Osteocyte (in vitro differentiated cells): ENCODE data around the gene VAT1L. TPM values are rescaled to one million over a fixed set of nuclear protein-coding genes. Genes with fewer than 3 reads are reported as not detected.

Source experiments
- DNase-seq: peaks from one replicate; pipeline ENCODE4 v3.0.0; 2021; ENCODE audit warnings: mixed read lengths; ENCODE audit not compliant: unreplicated experiment; ENCODE audit errors: extremely low spot score
- H3K27ac Mint-ChIP-seq: one replicate; pipeline ENCODE4 v1.8.0; 2021; ENCODE audit warnings: mild to moderate bottlenecking, mixed read lengths; ENCODE audit not compliant: unreplicated experiment
- H3K27me3 Mint-ChIP-seq: one replicate; pipeline ENCODE4 v1.8.0; 2021; ENCODE audit warnings: mixed read lengths; ENCODE audit not compliant: unreplicated experiment
- H3K36me3 Mint-ChIP-seq: one replicate; pipeline ENCODE4 v1.8.0; 2021; ENCODE audit warnings: mixed read lengths; ENCODE audit not compliant: unreplicated experiment
- H3K4me1 Mint-ChIP-seq: one replicate; pipeline ENCODE4 v1.8.0; 2021; ENCODE audit warnings: mixed read lengths; ENCODE audit not compliant: unreplicated experiment
- H3K4me3 Mint-ChIP-seq: one replicate; pipeline ENCODE4 v1.8.0; 2021; ENCODE audit warnings: mild to moderate bottlenecking, moderate library complexity, mixed read lengths; ENCODE audit not compliant: unreplicated experiment
- H3K9me3 Mint-ChIP-seq: one replicate; pipeline ENCODE4 v1.8.0; 2021; ENCODE audit warnings: mixed read lengths; ENCODE audit not compliant: unreplicated experiment
- CTCF ChIP-seq: fragments of 200-600 bp; sonication (generic); IDR thresholded peaks from 2 replicates; pipeline ENCODE4 v1.5.0; 2021; ENCODE audit warnings: antibody characterized with exemption, mild to moderate bottlenecking, moderate library complexity
- total RNA-seq: library from RNA; stranded (reverse); gene quantifications from 2 replicates; pipeline ENCODE4 v1.2.1, GENCODE V29; 2021

VAT1L gene
- total RNA-seq, 1 donor from 2014 or later: not detected

- no peak overlapping the region for H3K4me3 Mint-ChIP-seq
- DNase-seq: no peak
- no peak overlapping the region for H3K27ac Mint-ChIP-seq
- TF ChIP-seq CTCF: no peak
- no peaks in the 10 kb centered on the region for H3K27me3 Mint-ChIP-seq
- H3K36me3 Mint-ChIP-seq: no peaks in the 10 kb centered on the region
- H3K4me1 Mint-ChIP-seq: no peaks in the 10 kb centered on the region
- H3K9me3 Mint-ChIP-seq: no peaks in the 10 kb centered on the region
These were observed 55.0 kb downstream of the VAT1L start for GRCh38 chr16:77843405-77843804.

GRCh38 chr16:77844801-77845200, 56.4 kb downstream of the VAT1L start:
- no peak overlapping the region for H3K27ac Mint-ChIP-seq
- DNase-seq: no peak
- H3K4me3 Mint-ChIP-seq: no peak overlapping the region
- H3K36me3 Mint-ChIP-seq: no peaks in the 10 kb centered on the region
- H3K4me1 Mint-ChIP-seq: no peaks in the 10 kb centered on the region
- H3K27me3 Mint-ChIP-seq: no peaks in the 10 kb centered on the region
- H3K9me3 Mint-ChIP-seq: no peaks in the 10 kb centered on the region
- no peak for TF ChIP-seq CTCF

DNA sequence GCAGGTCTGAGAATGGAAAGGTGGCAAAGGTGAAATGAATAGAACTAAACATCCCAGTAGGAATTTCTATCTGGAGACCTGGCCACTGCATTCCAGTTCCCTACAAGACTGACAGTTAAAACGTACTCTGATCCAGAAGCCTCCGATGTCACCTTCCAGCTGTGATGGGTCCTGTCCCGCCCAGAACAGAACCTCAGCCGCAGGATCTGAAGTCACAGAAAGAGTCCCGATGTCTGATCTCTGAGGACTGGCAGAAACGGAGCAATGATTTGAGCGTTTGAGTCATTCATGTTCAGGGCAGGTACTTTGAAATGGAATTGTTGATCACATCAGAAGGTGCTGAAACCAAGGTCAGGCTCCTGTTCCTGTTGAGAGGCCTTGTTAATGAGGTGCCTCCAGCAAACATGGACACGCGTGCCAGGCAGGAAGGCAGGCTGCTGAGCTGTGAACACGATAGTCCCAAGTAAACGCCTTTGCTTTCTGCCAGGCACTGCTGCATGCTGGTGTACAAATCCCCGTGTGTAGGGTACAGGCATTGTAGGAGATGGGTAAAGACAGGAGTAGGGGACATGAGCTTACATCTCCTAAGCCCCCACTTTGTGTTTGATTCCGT, 61.4 kb downstream of the VAT1L start:
- H3K27me3 Mint-ChIP-seq: no peaks in the 10 kb centered on the region
- DNase-seq: no peak
- TF ChIP-seq CTCF: no peak
- H3K9me3 Mint-ChIP-seq: no peaks in the 10 kb centered on the region
- H3K36me3 Mint-ChIP-seq: no peaks in the 10 kb centered on the region
- H3K27ac Mint-ChIP-seq: no peak overlapping the region
- no peak overlapping the region for H3K4me3 Mint-ChIP-seq
- no peaks in the 10 kb centered on the region for H3K4me1 Mint-ChIP-seq

DNA sequence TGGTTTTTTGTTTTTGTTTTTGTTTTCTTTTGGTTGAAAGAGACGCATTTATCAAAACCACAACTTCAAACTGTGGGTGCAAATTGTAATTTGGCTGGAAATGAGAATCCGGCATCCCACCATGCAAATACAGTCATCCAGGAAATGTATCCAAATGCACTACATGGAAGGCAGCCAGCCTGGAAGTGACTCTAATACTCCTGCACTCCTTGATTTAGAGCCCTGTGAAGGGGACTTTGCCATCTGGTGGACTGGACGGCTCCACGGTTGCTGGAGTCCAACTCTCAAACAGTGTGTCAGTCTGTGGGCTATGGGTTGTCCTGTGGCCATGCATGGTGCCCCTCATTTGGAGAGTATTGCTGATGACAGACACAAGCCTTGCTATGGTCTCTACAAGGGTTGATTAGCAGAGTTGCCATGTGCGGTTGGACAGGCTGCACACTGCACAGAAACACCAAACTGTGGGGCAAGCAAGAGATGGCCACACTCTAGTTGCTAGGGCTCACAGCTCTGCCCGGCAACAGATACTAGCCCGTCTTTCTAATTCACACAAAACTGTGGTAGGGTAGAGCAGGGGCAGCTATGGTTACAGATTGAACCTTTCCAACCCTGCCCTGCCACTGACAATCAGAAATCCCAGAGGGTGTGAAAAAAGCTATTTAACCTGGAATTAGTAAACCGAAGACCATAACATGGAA, 62.4 kb downstream of the VAT1L start:
- no peak for DNase-seq
- no peak overlapping the region for H3K4me3 Mint-ChIP-seq
- H3K9me3 Mint-ChIP-seq: no peaks in the 10 kb centered on the region
- no peaks in the 10 kb centered on the region for H3K4me1 Mint-ChIP-seq
- no peaks in the 10 kb centered on the region for H3K36me3 Mint-ChIP-seq
- no peak overlapping the region for H3K27ac Mint-ChIP-seq
- TF ChIP-seq CTCF: no peak
- H3K27me3 Mint-ChIP-seq: no peaks in the 10 kb centered on the region

DNA sequence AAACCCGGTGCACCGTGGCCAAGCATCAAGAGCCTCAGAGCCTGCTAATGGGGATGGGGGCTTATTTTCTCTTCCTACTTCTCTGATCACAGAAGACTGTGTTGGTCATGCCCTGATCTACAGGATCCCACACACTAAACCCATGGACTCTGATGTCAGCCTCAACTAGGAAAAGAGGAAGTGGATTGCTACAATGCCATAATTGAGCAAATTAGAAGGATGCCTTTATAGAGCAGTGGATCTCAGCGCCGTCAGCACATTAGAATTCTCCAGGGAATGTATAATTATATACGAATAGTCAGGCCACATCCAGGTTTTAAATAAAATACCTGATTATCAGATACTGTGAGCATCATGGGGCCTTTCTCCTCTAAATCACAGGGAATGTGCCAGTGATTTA, 64.8 kb downstream of the VAT1L start:
- Mint-ChIP-seq H3K27me3 (no peaks in the 10 kb centered on the region), H3K4me1 (no peaks in the 10 kb centered on the region), H3K36me3 (no peaks in the 10 kb centered on the region), H3K9me3 (no peaks in the 10 kb centered on the region), H3K27ac (no peak overlapping the region), H3K4me3 (no peak overlapping the region)
- no peak for TF ChIP-seq CTCF
- no peak for DNase-seq
